Measurements from ENCODE around the gene ASB6. TPM values are rescaled to one million over a fixed set of nuclear protein-coding genes. Genes with fewer than 3 reads are reported as not detected.

Gene ASB6
- total RNA-seq, result 10 to 100 TPM; 25.0 to 26.4 TPM

GRCh38 chr9:129641750-129642585 is at the start of gene ASB6:
ASB6 (minus strand) TSS chr9:129642151; CDS start chr9:129641999, 152 bp downstream.
- peak within 1 kb of the TSS; percentile 83 for H3K4me3 Mint-ChIP-seq
- ATAC-seq, result peak; percentile 94
- H3K4me1 Mint-ChIP-seq, result peaks cover 21% of the 10 kb centered on the region

DNA sequence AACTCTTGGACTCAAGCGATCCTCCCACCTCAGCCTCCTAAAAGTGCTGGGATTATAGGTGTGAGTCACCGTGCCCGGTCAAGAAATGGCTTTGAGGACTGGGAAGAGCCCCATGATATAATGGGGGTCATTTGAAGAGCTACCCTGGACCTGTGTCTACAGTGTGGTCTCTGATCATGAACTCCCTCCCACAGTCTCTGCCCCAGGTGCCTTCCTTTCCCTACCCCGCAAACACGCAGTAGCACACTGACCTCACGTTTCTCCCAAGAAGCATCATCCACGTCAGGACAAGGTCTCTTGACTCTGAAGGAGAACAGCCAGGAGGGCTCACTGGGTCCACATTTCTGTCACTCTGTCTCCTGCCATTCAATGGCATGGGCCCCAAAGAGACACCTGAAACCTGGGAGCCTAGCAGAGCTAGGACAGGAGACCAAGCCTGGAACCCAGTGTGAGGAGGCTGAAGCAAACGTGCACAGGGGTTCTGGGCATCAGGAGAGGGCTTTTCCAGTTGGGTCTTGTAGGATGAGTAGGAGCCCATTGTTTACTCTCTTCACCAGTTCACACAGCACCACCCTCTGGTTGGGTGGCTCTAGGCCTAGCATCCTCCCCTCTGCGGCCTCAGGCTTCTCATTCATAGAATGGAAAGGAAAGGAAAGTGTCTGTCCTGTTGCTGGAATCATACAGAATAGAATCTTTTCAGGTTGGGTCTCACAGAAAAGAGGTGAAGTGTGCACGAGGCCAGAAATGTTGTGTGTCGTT is 46.5 kb upstream of the ASB6 start:
- DNase-seq (no peak), ATAC-seq (no peak)
- no peak overlapping the region for H3K4me3 Mint-ChIP-seq
- CTCF ChIA-PET, result no interaction called here
- no peak overlapping the region for H3K27ac Mint-ChIP-seq
- no peaks in the 10 kb centered on the region for H3K9me3 Mint-ChIP-seq (ENCODE audit: low read depth)
- no peaks in the 10 kb centered on the region for H3K36me3 Mint-ChIP-seq
- H3K27me3 Mint-ChIP-seq, result no peaks in the 10 kb centered on the region
- H3K4me1 Mint-ChIP-seq, result no peaks in the 10 kb centered on the region

More at GRCh38 chr9:129641750-129642585, at the start of gene ASB6:
- Mint-ChIP-seq H3K36me3 (peaks cover 10% of the 10 kb centered on the region), H3K27ac (peak within 1 kb of the TSS; percentile 83), H3K9me3 (ENCODE audit: low read depth) (no peaks in the 10 kb centered on the region), H3K27me3 (no peaks in the 10 kb centered on the region)
- CTCF ChIA-PET, result interaction anchor here (0.7 to 5.3 kb wide), 15 partner anchors 9 to 510 kb away, joined by 3 to 48 read pairs (median 4); partner anchors contain the start of gene NTMT1
- peak; percentile 95 for DNase-seq

DNA sequence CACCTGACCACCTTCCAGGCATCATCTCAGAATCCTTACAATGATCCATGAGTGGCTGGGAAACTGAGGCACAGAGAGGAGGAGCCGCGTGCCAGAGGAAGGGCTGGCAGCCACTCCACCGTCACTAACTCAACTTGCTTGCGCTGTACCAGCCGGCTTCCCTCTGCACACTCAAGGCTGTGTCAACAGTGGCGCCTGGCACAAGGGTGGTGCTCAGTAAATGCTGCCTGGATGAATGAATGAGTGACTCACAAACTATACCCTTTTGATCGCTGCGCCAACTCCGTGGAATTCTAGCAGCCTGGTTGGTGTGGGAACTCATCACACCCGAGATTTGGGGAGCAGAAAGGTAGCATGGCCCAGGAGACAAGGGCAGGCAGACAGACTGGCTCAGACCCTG is 45.4 kb upstream of the ASB6 start:
- CTCF ChIA-PET, result no interaction called here
- no peaks in the 10 kb centered on the region for H3K27me3 Mint-ChIP-seq
- no peaks in the 10 kb centered on the region for H3K36me3 Mint-ChIP-seq
- ATAC-seq (no peak), DNase-seq (no peak)
- no peak overlapping the region for H3K4me3 Mint-ChIP-seq
- no peaks in the 10 kb centered on the region for H3K9me3 Mint-ChIP-seq (ENCODE audit: low read depth)
- no peak overlapping the region for H3K27ac Mint-ChIP-seq
- H3K4me1 Mint-ChIP-seq, result no peaks in the 10 kb centered on the region

DNA sequence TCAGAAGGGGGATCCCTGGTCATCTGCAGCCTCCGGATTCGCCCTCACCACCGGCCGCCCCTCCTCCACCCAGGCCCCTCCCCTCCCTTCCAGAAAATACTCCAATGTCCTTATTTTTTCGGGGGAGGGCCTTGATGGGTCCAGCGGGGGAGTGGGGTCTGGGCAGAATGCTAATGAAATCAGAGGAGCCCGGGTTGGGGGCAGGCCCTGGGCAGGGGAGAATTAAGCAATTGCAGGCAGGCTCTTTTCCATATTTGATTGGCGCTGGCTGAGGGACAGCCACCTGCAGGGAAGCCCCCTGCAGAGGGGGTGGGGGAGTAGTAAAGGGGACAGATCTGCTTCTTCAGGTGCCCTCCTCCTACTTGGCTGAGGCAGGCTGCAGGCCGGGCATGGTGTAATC is 44.8 kb upstream of the ASB6 start:
- CTCF ChIA-PET, result no interaction called here
- Mint-ChIP-seq H3K27me3 (no peaks in the 10 kb centered on the region), H3K9me3 (ENCODE audit: low read depth) (no peaks in the 10 kb centered on the region), H3K27ac (no peak overlapping the region), H3K4me1 (no peaks in the 10 kb centered on the region), H3K36me3 (no peaks in the 10 kb centered on the region), H3K4me3 (no peak overlapping the region)
- no peak for ATAC-seq
- DNase-seq, result no peak

DNA sequence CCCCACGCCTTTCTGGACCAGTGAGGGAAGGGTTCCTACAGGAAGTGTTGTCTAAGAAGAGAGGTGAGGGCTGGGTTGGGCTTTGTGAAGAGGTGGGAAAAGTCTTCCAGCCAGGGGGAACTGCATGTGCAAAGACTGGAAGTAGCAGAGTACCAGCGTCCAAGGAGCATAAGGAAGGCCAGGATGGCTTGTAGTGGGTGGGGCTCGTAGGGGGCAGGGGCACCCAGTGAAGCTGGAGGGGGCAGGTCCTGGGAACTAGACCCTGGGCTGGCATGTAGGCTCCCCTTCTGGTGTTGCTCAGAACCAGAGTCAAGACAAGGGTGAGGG is 43.9 kb upstream of the ASB6 start:
- no peaks in the 10 kb centered on the region for H3K4me1 Mint-ChIP-seq
- no peaks in the 10 kb centered on the region for H3K9me3 Mint-ChIP-seq (ENCODE audit: low read depth)
- DNase-seq (no peak), ATAC-seq (no peak)
- H3K27me3 Mint-ChIP-seq, result no peaks in the 10 kb centered on the region
- CTCF ChIA-PET, result no interaction called here
- no peak overlapping the region for H3K4me3 Mint-ChIP-seq
- H3K27ac Mint-ChIP-seq, result no peak overlapping the region
- no peaks in the 10 kb centered on the region for H3K36me3 Mint-ChIP-seq

DNA sequence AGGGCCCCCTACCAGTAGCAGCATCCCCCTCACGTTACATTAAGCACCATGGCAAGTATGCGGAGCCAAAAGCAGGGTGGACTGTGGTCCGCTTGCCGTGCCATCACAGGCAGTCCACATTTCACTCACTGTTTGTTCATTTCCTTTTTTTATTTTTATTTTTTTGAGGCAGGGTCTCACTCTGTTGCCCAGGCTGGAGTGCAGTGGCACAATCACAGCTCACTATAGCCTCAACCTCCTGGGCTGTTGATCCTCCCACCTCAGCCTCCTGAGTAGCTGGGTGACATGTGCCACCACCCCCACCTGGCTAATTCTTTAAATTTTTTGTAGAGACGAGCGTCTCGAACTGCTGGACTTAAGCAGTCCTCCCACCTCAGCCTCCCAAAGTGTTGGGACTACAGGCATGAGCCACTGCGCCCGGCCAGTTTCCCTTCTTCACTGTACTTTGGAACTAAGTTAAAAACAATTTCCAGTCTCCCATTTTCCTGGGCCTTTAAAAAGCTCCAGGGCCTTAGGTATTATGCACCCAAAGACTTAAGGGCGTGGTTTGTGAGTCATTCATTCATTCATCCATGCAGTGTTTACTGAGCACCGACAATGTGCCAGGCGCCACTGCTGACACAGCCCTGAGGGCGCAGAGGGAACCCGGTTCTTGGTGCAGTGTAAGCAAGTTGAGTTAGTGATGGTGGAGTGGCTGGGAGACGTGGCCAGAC is 43.4 kb upstream of the ASB6 start:
- ATAC-seq (no peak), DNase-seq (no peak)
- Mint-ChIP-seq H3K4me3 (no peak overlapping the region), H3K9me3 (ENCODE audit: low read depth) (no peaks in the 10 kb centered on the region), H3K4me1 (no peaks in the 10 kb centered on the region), H3K27ac (no peak overlapping the region), H3K36me3 (no peaks in the 10 kb centered on the region), H3K27me3 (no peaks in the 10 kb centered on the region)
- CTCF ChIA-PET, result no interaction called here

- no peak for DNase-seq
- ATAC-seq, result no peak
- H3K4me3 Mint-ChIP-seq, result no peak overlapping the region
- no peaks in the 10 kb centered on the region for H3K4me1 Mint-ChIP-seq
- no peaks in the 10 kb centered on the region for H3K9me3 Mint-ChIP-seq (ENCODE audit: low read depth)
- peaks cover 13% of the 10 kb centered on the region for H3K27me3 Mint-ChIP-seq
- H3K27ac Mint-ChIP-seq, result no peak overlapping the region
- CTCF ChIA-PET, result interaction anchor here (1.0 kb wide), 1 partner anchor 102 kb away, joined by 3 read pairs; no protein-coding TSS in a partner anchor
- no peaks in the 10 kb centered on the region for H3K36me3 Mint-ChIP-seq
Measured at GRCh38 chr9:129682381-129682780, 40.4 kb upstream of the ASB6 start.

DNA sequence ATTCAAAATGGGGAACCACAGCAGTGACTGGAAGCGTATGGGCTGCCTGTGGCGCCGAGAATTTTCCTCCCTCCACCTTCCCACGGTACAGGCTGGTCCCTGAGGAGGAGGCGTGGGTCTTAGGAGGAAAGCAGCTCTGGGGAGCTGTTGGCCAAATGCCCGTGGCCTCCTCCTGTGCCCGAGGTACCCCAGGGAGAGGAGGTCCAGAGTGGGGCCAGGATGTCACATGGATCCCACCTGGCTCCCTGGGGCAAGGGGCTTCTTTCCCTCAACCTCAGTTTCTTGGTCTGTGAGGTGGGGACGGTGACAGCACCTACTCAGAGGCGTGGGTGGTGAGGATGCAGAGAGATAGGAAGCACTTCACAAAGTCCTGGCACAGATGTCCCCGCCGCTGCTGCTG is 40.0 kb upstream of the ASB6 start:
- ATAC-seq (peak; percentile 12), DNase-seq (no peak)
- Mint-ChIP-seq H3K27ac (no peak overlapping the region), H3K9me3 (ENCODE audit: low read depth) (no peaks in the 10 kb centered on the region), H3K27me3 (peaks cover 18% of the 10 kb centered on the region), H3K4me1 (no peaks in the 10 kb centered on the region), H3K4me3 (no peak overlapping the region), H3K36me3 (no peaks in the 10 kb centered on the region)
- CTCF ChIA-PET, result interaction anchor here (1.0 kb wide), 1 partner anchor 102 kb away, joined by 3 read pairs; no protein-coding TSS in a partner anchor

DNA sequence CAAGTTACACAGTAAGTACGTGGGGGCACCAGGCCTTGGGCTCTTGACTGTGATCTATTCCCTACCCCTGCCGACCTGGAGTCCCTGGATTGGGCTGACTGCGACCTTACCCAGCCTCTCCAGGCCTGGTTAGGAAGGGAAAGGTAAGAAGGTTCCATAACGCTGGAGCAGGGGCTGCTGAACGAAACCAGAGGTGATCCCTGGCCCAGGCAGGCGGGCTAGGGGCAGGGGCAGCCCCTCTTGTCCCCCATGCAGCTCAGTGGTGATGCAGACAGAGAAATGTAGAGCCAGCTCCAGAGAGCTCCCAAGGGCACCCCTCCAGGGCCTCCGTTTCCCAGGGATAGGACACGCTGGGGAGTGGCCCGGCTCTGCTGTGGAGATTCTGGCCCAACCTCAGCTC is 37.6 kb upstream of the ASB6 start:
- H3K36me3 Mint-ChIP-seq, result no peaks in the 10 kb centered on the region
- H3K4me3 Mint-ChIP-seq, result no peak overlapping the region
- no peaks in the 10 kb centered on the region for H3K4me1 Mint-ChIP-seq
- ATAC-seq (no peak), DNase-seq (no peak)
- no peaks in the 10 kb centered on the region for H3K9me3 Mint-ChIP-seq (ENCODE audit: low read depth)
- CTCF ChIA-PET, result no interaction called here
- H3K27ac Mint-ChIP-seq, result no peak overlapping the region
- peaks cover 26% of the 10 kb centered on the region for H3K27me3 Mint-ChIP-seq

DNA sequence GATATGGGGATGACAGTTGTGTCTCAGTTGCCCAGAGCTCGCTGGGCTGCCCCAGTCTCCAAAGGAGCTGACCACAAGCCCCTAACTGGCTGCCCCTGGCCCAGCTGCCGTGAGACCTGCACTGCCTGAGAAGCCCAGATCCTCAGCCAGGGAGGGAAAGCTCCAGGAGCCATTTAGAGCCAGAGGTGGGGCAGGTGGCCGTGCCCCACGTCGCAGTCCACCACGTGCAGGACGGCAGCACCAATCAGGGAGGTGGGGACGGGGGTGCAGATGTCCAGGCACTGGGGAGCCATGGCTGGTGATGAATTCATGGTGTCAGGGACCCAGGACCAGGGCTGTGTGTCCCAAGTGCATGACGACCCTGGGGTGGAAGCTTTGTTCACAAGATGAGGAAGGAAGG is 36.9 kb upstream of the ASB6 start:
- Mint-ChIP-seq H3K4me3 (no peak overlapping the region), H3K27me3 (peaks cover 26% of the 10 kb centered on the region), H3K27ac (no peak overlapping the region), H3K36me3 (no peaks in the 10 kb centered on the region), H3K4me1 (no peaks in the 10 kb centered on the region), H3K9me3 (ENCODE audit: low read depth) (no peaks in the 10 kb centered on the region)
- no peak for ATAC-seq
- CTCF ChIA-PET, result no interaction called here
- no peak for DNase-seq

DNA sequence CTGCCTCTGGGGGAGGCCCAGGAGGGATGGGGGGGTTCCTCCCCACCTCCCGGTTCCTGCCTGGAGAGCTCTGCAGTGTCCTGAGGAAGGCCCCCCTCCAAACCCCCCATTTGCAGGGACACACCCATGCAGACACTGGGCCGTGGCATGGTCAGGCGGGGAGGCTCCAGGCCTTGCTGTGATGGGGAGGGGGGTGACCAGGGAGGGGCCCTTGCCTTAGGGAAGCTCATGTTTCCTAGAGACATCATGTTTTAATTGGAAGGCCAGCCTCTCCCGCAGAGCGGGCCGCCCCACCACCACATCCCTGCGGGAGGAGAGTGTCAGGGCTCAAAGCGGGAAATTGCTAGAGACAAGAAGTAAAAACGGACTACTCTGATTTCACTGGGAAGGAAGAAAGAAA is 35.5 kb upstream of the ASB6 start:
- ATAC-seq (no peak), DNase-seq (no peak)
- Mint-ChIP-seq H3K9me3 (ENCODE audit: low read depth) (no peaks in the 10 kb centered on the region), H3K4me3 (no peak overlapping the region), H3K27me3 (peaks cover 26% of the 10 kb centered on the region), H3K27ac (no peak overlapping the region), H3K4me1 (no peaks in the 10 kb centered on the region), H3K36me3 (no peaks in the 10 kb centered on the region)
- CTCF ChIA-PET, result no interaction called here

GRCh38 chr9:129676975-129677374 is 35.0 kb upstream of the ASB6 start:
- no peaks in the 10 kb centered on the region for H3K9me3 Mint-ChIP-seq (ENCODE audit: low read depth)
- ATAC-seq (no peak), DNase-seq (no peak)
- H3K27me3 Mint-ChIP-seq, result peaks cover 26% of the 10 kb centered on the region
- H3K27ac Mint-ChIP-seq, result no peak overlapping the region
- no peak overlapping the region for H3K4me3 Mint-ChIP-seq
- H3K36me3 Mint-ChIP-seq, result no peaks in the 10 kb centered on the region
- CTCF ChIA-PET, result no interaction called here
- no peaks in the 10 kb centered on the region for H3K4me1 Mint-ChIP-seq

GRCh38 chr9:129676287-129676686 is 34.3 kb upstream of the ASB6 start:
- Mint-ChIP-seq H3K4me1 (no peaks in the 10 kb centered on the region), H3K9me3 (ENCODE audit: low read depth) (no peaks in the 10 kb centered on the region), H3K4me3 (no peak overlapping the region), H3K36me3 (no peaks in the 10 kb centered on the region), H3K27me3 (peaks cover 26% of the 10 kb centered on the region), H3K27ac (no peak overlapping the region)
- ATAC-seq, result no peak
- DNase-seq, result no peak
- CTCF ChIA-PET, result interaction anchor here (1.2 kb wide), 1 partner anchor 50 kb away, joined by 4 read pairs; no protein-coding TSS in a partner anchor

Measured in activated CD8-positive, alpha-beta memory T cell treated with anti-CD3 and anti-CD28 coated beads, Interleukin-2, amount 10 ng/mL, durations not matched to agents 7 days and 5 days (primary cell).